Breast epithelium (tissue), 4 donors: ENCODE data around the gene GNG12. TPM values are rescaled to one million over a fixed set of nuclear protein-coding genes. Genes with fewer than 3 reads are reported as not detected.

Experiments
- DNase-seq, 2 donors: peaks; one replicate each; pipeline ENCODE4 v3.0.0-alpha.2; 2019; ENCODE audit warnings: low spot score in 2 of 2
- H3K27ac ChIP-seq, 2 donors: fragments of 200-600 bp; sonication (generic) in 1 of 2; one replicate each; pipeline ENCODE4 v1.5.1; 2016 to 2019; ENCODE audit warnings: mild to moderate bottlenecking in 1 of 2
- H3K27me3 ChIP-seq, 2 donors: fragments of 200-600 bp; sonication (generic) in 1 of 2; one replicate each; pipeline versions ENCODE4 v1.5.1 to v1.6.0; 2017 to 2019; ENCODE audit warnings: control low read depth in 1 of 2, mild to moderate bottlenecking in 1 of 2
- H3K36me3 ChIP-seq: fragments of 200-600 bp; one replicate; pipeline ENCODE4 v1.5.1; 2019
- H3K4me1 ChIP-seq, 2 donors: fragments of 200-600 bp; sonication (generic); one replicate each; pipeline ENCODE4 v1.5.1; 2016 to 2019; ENCODE audit warnings: control low read depth in 1 of 2
- H3K4me3 ChIP-seq, 3 donors: fragments of 200-600 bp; sonication (generic); 1 replicate in 2 of 3; 2 replicates in 1 of 3; pipeline ENCODE4 v1.5.1; 2016 to 2019; ENCODE audit warnings: mild to moderate bottlenecking in 3 of 3, moderate library complexity in 2 of 3
- H3K9me3 ChIP-seq, 2 donors: fragments of 200-600 bp; sonication (generic) in 1 of 2; one replicate each; pipeline ENCODE4 v1.5.1; 2016 to 2019; ENCODE audit warnings: control low read depth in 1 of 2
- CTCF ChIP-seq, 3 donors: fragments of 450-650 bp; IDR thresholded peaks; one replicate each; pipeline ENCODE4 v1.5.1; 2016 to 2017; ENCODE audit warnings: antibody characterized with exemption in 3 of 3, mild to moderate bottlenecking in 3 of 3, moderate library complexity in 3 of 3
- POLR2A ChIP-seq: fragments of 450-650 bp; IDR thresholded peaks from one replicate; pipeline ENCODE4 v1.6.1; 2016; ENCODE audit warnings: antibody characterized with exemption, mild to moderate bottlenecking, moderate library complexity
- POLR2AphosphoS5 ChIP-seq, 3 donors: sonication (generic); formaldehyde crosslinking; IDR thresholded peaks; one replicate each; pipeline ENCODE4 v1.6.1; 2017; ENCODE audit warnings: antibody characterized with exemption in 3 of 3
- intact Hi-C: fragments of 100-400 bp; cut with DNase I; formaldehyde crosslinking; loops from one replicate; pipeline ENCODE4 v1.15.1; 2023; ENCODE audit warnings: low total_unique reads
- total RNA-seq, 3 donors: library from RNA; depleted of rRNA; stranded (reverse); fragments of >200 nt; gene quantifications; one replicate each; pipeline ENCODE4 v1.1.0, GENCODE V29; 2016

Gene GNG12
- total RNA-seq, 3 donors from 2014 or later: 82.1 to 100 (median 87.5) TPM

- intact Hi-C loops: loop anchor here (5.0 kb wide), 1 partner anchor 55 kb away; no protein-coding TSS in a partner anchor
- no peaks in the 10 kb centered on the region for H3K27me3 ChIP-seq
- H3K4me1 ChIP-seq: peaks cover 4 to 5% of the 10 kb centered on the region in 2 donors
- no peaks in the 10 kb centered on the region for H3K9me3 ChIP-seq
- no peak for TF ChIP-seq CTCF (IDR thresholded peaks at IDR 0.05)
- no peak for DNase-seq
- H3K4me3 ChIP-seq: peak overlapping the region in 1 of 3 donors; percentile 76
- no peaks in the 10 kb centered on the region for H3K36me3 ChIP-seq
- no peak overlapping the region for H3K27ac ChIP-seq
Observed at GRCh38 chr1:67687649-67688048, 145.6 kb downstream of the GNG12 start.

DNA sequence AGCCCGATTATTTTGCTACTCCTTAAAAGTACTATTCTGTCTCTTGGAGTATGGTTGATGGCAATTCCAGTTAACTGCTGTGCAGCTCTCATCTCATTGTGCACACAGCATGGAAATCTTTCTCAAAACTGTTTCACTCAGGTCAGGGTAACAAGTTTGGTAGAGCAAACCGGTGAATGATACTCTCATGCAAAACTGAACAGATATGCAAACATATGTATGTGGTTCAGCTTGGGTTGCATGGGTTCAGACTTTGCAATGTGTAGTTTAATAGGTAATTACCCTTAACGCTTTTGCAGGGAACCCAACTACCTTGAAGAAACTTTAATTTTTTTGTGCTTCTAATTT is 146.1 kb downstream of the GNG12 start:
- no peak for TF ChIP-seq CTCF (IDR thresholded peaks at IDR 0.05)
- no peak for TF ChIP-seq POLR2A
- TF ChIP-seq POLR2AphosphoS5 (IDR thresholded peaks at IDR 0.05): no peak
- Histone ChIP-seq H3K9me3 (no peaks in the 10 kb centered on the region), H3K27me3 (no peaks in the 10 kb centered on the region), H3K27ac (peak overlapping the region; percentile 97 to 98), H3K4me1 (peaks cover 4 to 5% of the 10 kb centered on the region in 2 donors), H3K36me3 (no peaks in the 10 kb centered on the region), H3K4me3 (peak overlapping the region; percentile 76 to 91 (median 87))
- no peak for DNase-seq
- intact Hi-C loops: loop anchor here (5.0 kb wide), 1 partner anchor 55 kb away; no protein-coding TSS in a partner anchor

GRCh38 chr1:67686267-67687197 is 146.7 kb downstream of the GNG12 start:
- peak overlapping the region; percentile 76 to 91 (median 87) for H3K4me3 ChIP-seq
- DNase-seq: peak; percentile 54 to 86
- intact Hi-C loops: loop anchor here (5.0 kb wide), 1 partner anchor 56 kb away; no protein-coding TSS in a partner anchor
- TF ChIP-seq CTCF (IDR thresholded peaks at IDR 0.05) (no peak), POLR2A (peak; percentile 46), POLR2AphosphoS5 (IDR thresholded peaks at IDR 0.05) (peak; percentile 66 to 71 (median 70))
- no peaks in the 10 kb centered on the region for H3K27me3 ChIP-seq
- peaks cover 4 to 5% of the 10 kb centered on the region in 2 donors for H3K4me1 ChIP-seq
- H3K36me3 ChIP-seq: no peaks in the 10 kb centered on the region
- peak overlapping the region; percentile 97 to 98 for H3K27ac ChIP-seq
- no peaks in the 10 kb centered on the region for H3K9me3 ChIP-seq

GRCh38 chr1:67685558-67686266 is 147.6 kb downstream of the GNG12 start:
- peaks cover 4 to 5% of the 10 kb centered on the region in 2 donors for H3K4me1 ChIP-seq
- no peaks in the 10 kb centered on the region for H3K36me3 ChIP-seq
- intact Hi-C loops: loop anchor here (5.0 kb wide), 1 partner anchor 57 kb away; no protein-coding TSS in a partner anchor
- DNase-seq: peak; percentile 54 to 55
- no peaks in the 10 kb centered on the region for H3K27me3 ChIP-seq
- TF ChIP-seq POLR2A (no peak), CTCF (IDR thresholded peaks at IDR 0.05) (no peak), POLR2AphosphoS5 (IDR thresholded peaks at IDR 0.05) (no peak)
- H3K27ac ChIP-seq: peak overlapping the region; percentile 97 to 98
- H3K9me3 ChIP-seq: no peaks in the 10 kb centered on the region
- peak overlapping the region; percentile 76 to 91 (median 87) for H3K4me3 ChIP-seq
